MM.1S (cell line): ENCODE data around the gene GPR17.

Experiments
- EZH2 ChIP-seq: fragments of 300-600 bp; sonication (generic); optimal IDR thresholded peaks from 2 replicates; pipeline ENCODE3; 2017; ENCODE audit warnings: low read depth, mild to moderate bottlenecking, antibody characterized with exemption, low read length, mixed read lengths
- TF ChIP-seq, protein P1 (sequence below): fragments of 300-600 bp; sonication (generic); IDR thresholded peaks from 2 replicates; pipeline ENCODE4 v1.5.1; 2016; ENCODE audit warnings: antibody characterized with exemption, low read length, mixed read lengths

DNA sequence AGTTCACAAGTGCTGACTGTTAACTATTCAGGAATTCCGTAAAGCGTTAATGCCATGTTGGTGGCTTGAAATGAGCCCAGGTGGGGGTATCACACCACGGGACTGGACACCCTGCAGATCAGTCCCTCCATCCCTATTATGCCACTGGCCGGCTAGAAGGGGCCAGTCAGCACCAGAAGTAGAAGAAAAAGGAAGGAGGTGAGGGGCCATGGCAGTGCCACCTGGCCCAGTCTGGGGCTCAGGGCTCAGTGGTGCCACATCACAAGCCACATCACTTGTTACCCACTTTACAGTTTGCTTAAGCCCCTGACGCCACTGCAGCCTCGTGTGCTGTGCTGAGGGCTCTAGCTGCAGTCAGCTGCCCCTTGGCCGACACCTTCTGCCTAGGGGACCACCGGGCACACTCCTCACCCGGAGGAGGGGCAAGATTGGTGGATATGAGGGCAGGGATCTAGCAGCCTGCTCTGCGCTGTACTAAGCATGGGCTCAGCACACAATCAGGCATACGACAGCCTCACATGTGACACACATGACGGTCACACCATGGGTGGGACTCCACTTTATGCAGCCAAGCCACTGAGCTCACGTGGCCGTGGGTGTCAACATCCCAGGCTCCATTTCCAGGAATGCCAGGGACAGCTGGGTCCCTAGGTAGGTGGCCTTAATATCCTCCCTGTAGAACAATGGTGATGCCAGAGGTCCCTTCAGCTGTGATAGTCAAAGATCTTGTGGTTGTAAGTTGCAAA lies 25.8 kb downstream of the GPR17 start:
- TF ChIP-seq, protein P1, sequence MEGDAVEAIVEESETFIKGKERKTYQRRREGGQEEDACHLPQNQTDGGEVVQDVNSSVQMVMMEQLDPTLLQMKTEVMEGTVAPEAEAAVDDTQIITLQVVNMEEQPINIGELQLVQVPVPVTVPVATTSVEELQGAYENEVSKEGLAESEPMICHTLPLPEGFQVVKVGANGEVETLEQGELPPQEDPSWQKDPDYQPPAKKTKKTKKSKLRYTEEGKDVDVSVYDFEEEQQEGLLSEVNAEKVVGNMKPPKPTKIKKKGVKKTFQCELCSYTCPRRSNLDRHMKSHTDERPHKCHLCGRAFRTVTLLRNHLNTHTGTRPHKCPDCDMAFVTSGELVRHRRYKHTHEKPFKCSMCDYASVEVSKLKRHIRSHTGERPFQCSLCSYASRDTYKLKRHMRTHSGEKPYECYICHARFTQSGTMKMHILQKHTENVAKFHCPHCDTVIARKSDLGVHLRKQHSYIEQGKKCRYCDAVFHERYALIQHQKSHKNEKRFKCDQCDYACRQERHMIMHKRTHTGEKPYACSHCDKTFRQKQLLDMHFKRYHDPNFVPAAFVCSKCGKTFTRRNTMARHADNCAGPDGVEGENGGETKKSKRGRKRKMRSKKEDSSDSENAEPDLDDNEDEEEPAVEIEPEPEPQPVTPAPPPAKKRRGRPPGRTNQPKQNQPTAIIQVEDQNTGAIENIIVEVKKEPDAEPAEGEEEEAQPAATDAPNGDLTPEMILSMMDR: no peak
- TF ChIP-seq EZH2: no peak
